KMS-11 (cell line): ENCODE data around the gene GRHL1.

ENCODE experiments used
- H2AFZ ChIP-seq: fragments of 200-600 bp; sonication (generic); 2 replicates; pipeline ENCODE4 v1.6.1; 2016; ENCODE audit warnings: antibody characterized with exemption, mixed run types, low read depth
- H3K27ac ChIP-seq: fragments of 200-600 bp; sonication (generic); 2 replicates; pipeline ENCODE4 v1.6.1; 2016; ENCODE audit warnings: mild to moderate bottlenecking, mixed run types
- H3K27me3 ChIP-seq: fragments of 200-600 bp; sonication (generic); 2 replicates; pipeline ENCODE4 v1.6.1; 2017; ENCODE audit warnings: mild to moderate bottlenecking, low read depth, mixed run types, moderate library complexity; ENCODE audit not compliant: insufficient read depth
- H3K36me3 ChIP-seq: fragments of 200-600 bp; sonication (generic); 2 replicates; pipeline ENCODE4 v1.6.1; 2017; ENCODE audit warnings: mild to moderate bottlenecking, mixed run types; ENCODE audit not compliant: insufficient read depth
- H3K4me1 ChIP-seq: fragments of 200-600 bp; sonication (generic); 2 replicates; pipeline ENCODE4 v1.6.1; 2016; ENCODE audit warnings: mild to moderate bottlenecking, low read depth, mixed run types; ENCODE audit not compliant: poor library complexity, severe bottlenecking
- H3K4me2 ChIP-seq: fragments of 200-600 bp; sonication (generic); 2 replicates; pipeline ENCODE4 v1.7.0; 2016; ENCODE audit warnings: mild to moderate bottlenecking, mixed run types
- H3K4me3 ChIP-seq: fragments of 200-600 bp; sonication (generic); IDR thresholded peaks from 2 replicates; pipeline ENCODE4 v1.6.1; 2017; ENCODE audit warnings: low read depth, low read length, mixed read lengths; ENCODE audit not compliant: insufficient read depth
- H3K79me2 ChIP-seq: fragments of 200-600 bp; sonication (generic); 2 replicates; pipeline ENCODE4 v1.6.1; 2016; ENCODE audit warnings: low read depth, mixed run types; ENCODE audit not compliant: insufficient read depth
- H3K9ac ChIP-seq: fragments of 200-600 bp; sonication (generic); 2 replicates; pipeline ENCODE4 v1.6.1; 2016; ENCODE audit warnings: mild to moderate bottlenecking, mixed run types
- H4K20me1 ChIP-seq: fragments of 200-600 bp; sonication (generic); 2 replicates; pipeline ENCODE4 v1.6.1; 2016; ENCODE audit warnings: mild to moderate bottlenecking, mixed run types; ENCODE audit not compliant: insufficient read depth
- TF ChIP-seq, protein P1 (sequence below): fragments of 200-600 bp; sonication (generic); conservative IDR thresholded peaks from 2 replicates; pipeline ENCODE4 v1.6.1; 2017; ENCODE audit warnings: low read depth, mild to moderate bottlenecking, antibody characterized with exemption, low read length, moderate library complexity, mixed read lengths

GRHL1 gene

DNA sequence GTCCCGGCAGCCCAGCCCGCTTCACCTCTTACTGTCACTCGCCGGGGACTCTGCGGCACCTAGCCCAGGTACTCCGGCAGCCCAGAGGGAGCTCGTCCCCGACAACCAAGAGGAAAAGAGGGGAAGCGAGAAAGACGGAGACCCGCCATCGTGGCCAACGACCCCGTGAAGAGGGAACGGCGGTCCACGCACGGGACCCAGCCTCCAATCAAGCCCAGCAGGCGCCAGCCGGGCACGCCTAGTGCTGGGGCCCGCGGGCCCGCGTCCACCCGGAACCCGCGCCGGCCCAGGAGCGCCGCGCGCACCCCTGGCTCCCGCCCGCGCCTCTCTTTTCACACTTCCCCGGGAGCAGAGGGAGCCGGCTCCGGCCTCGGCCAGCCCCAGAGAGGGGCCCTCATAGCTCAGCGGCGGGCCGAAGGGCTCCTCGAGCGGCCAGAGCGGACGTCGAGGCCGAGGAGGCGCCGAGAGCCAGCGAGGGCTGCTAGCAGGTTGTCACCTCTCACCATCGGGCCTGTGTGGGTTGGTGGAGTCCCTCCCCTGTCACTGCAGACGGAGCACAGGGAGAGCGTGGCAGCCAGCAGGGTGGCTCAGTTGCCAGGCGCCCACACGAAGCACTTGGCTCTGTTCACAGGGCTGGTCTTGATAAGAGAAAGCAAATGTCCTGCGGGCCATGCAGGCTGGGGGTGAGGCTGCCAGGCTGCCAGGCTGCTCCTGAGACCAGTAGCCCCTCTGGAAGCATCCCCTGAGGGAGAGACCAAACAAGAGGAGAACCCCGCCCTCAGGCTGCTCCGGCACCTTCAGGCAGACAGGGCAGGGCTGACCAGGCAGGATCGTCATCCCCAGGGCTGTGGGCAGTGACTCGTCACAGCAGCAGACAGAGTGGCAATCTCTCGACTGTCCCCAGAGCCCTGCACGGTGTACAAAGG, 55.0 kb downstream of the GRHL1 start:
- Histone ChIP-seq H3K9ac (no peak overlapping the region), H3K4me3 (no peak overlapping the region), H2AFZ (no peak overlapping the region), H4K20me1 (no peaks in the 10 kb centered on the region), H3K27ac (no peak overlapping the region), H3K27me3 (no peaks in the 10 kb centered on the region), H3K36me3 (no peaks in the 10 kb centered on the region), H3K4me2 (no peak overlapping the region), H3K4me1 (no peaks in the 10 kb centered on the region), H3K79me2 (no peaks in the 10 kb centered on the region)
- TF ChIP-seq, protein P1, sequence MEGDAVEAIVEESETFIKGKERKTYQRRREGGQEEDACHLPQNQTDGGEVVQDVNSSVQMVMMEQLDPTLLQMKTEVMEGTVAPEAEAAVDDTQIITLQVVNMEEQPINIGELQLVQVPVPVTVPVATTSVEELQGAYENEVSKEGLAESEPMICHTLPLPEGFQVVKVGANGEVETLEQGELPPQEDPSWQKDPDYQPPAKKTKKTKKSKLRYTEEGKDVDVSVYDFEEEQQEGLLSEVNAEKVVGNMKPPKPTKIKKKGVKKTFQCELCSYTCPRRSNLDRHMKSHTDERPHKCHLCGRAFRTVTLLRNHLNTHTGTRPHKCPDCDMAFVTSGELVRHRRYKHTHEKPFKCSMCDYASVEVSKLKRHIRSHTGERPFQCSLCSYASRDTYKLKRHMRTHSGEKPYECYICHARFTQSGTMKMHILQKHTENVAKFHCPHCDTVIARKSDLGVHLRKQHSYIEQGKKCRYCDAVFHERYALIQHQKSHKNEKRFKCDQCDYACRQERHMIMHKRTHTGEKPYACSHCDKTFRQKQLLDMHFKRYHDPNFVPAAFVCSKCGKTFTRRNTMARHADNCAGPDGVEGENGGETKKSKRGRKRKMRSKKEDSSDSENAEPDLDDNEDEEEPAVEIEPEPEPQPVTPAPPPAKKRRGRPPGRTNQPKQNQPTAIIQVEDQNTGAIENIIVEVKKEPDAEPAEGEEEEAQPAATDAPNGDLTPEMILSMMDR = no peak

DNA sequence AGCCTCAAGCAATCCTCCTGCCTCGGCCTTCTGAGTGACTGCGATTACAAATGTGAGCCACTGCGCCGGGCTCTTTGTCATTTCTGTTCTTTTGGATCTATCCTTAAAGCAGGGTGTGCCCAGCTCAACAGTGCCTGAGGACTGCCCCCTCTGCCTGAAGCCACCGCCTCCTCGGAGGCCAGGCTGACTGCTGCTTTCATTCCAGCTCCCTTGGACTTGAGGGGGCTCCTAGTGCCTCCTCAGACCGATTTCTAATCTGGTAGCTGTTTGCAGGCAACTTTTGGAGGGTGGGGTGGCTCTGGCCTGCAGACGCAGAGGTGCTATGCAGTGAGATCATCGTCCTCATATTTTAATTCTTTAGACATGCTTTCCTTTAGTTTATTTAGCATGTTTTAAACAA, 55.9 kb downstream of the GRHL1 start:
- TF ChIP-seq, protein P1 = no peak
- Histone ChIP-seq H3K9ac (no peak overlapping the region), H3K27ac (no peak overlapping the region), H3K27me3 (no peaks in the 10 kb centered on the region), H3K4me1 (no peaks in the 10 kb centered on the region), H3K4me2 (no peak overlapping the region), H3K36me3 (no peaks in the 10 kb centered on the region), H3K4me3 (no peak overlapping the region), H3K79me2 (no peaks in the 10 kb centered on the region), H2AFZ (no peak overlapping the region), H4K20me1 (no peaks in the 10 kb centered on the region)

DNA sequence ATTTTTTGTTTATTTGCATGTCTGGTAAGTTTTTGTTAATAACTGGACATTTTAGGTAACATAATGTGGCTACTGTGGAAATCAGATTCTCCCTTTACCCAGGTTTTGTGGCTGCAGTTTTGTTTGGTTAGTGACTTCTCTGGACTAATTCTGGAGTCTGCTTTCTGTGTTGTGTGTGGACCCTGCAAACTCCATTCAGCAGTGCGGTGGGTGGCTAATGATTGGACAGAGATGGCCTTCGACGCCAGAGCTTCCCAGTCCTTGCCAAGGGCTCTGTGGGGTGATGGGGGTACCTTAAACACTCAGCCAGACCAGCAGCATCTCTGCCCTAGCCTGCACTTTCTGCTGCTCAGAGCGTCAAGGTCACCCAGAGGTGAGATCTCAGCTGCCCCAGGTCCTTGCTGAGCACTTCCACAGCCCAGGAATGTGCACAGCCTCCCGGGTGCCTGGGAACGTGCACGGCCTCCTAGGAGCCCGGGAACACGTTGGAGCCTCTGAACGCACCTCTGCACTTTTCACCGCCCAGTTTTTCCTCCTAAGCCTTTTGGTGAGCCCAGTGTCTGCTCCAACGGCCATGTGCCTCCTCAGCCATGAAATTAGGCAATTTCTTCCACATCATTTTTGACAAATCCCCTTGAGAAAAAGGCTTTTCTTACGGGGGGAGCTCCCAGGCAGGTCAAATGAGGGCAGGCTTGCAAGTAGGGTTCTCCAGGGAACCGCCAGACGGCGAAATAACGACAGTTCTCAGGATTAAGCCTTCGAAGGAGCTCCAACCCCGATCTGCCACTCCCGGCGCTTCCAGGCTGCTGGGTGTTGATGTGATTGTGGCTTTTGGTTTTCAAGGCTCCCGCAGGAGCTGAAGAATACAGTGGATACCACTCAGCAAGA, 56.7 kb downstream of the GRHL1 start:
- Histone ChIP-seq H3K36me3 (no peaks in the 10 kb centered on the region), H3K4me2 (no peak overlapping the region), H3K27ac (no peak overlapping the region), H3K9ac (no peak overlapping the region), H4K20me1 (no peaks in the 10 kb centered on the region), H2AFZ (no peak overlapping the region), H3K27me3 (no peaks in the 10 kb centered on the region), H3K4me1 (no peaks in the 10 kb centered on the region), H3K4me3 (no peak overlapping the region), H3K79me2 (no peaks in the 10 kb centered on the region)
- TF ChIP-seq, protein P1 = no peak

DNA sequence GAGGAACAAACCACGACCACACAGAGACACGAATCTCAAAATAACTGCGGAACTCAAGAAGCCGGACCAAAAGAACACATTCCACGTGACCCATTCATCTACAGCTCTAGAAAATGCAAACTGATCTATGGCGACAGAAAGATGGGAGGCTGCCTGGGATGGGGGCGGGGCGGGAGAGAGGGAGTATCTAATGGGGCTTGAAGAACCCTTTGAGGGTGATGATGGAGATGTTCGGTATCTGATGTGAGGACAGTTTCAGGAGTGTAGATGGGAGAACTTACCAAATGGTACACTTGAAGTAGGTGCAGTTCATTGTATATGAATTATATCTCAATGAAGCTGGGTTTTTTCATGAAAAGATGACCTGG, 57.3 kb downstream of the GRHL1 start:
- Histone ChIP-seq H3K4me2 (no peak overlapping the region), H3K27ac (no peak overlapping the region), H3K4me1 (no peaks in the 10 kb centered on the region), H3K27me3 (no peaks in the 10 kb centered on the region), H3K79me2 (no peaks in the 10 kb centered on the region), H3K9ac (no peak overlapping the region), H4K20me1 (no peaks in the 10 kb centered on the region), H3K36me3 (no peaks in the 10 kb centered on the region), H3K4me3 (no peak overlapping the region), H2AFZ (no peak overlapping the region)
- TF ChIP-seq, protein P1 = no peak
